Stimulated activated CD8-positive, alpha-beta memory T cell treated with anti-CD3 and anti-CD28 coated beads, Interleukin-12 subunit alpha, Interleukin-12 subunit beta, amount 100 ng/mL, for 24 hours (primary cell): Measurements from ENCODE around the gene SUGCT.
A peak's percentile ranks its signal among the peaks of the same experiment; 100 is the strongest.
"Not testable (repeated sequence)": the region's sequence is repeated elsewhere in the genome, so short reads cannot be mapped to it uniquely, and the experiment has no call there.

Experiments used
- DNase-seq: peaks from one replicate; pipeline ENCODE4 v3.0.0-alpha.2; 2020; ENCODE audit errors: extremely low read depth

Gene SUGCT

GRCh38 chr7:40134428-40135316 lies at the start of gene SUGCT, which contains the start of gene MPLKIP:
Gene SUGCT, plus strand, starts transcription at chr7:40135005.
Gene MPLKIP, minus strand, starts transcription at chr7:40134622. Its CDS starts 55 bp downstream, at chr7:40134567.
- DNase-seq, result peak; percentile 65

- no peak for DNase-seq
Measured at GRCh38 chr7:40092182-40092581, 42.6 kb upstream of the SUGCT start.

GRCh38 chr7:40093631-40094350 lies 41.0 kb upstream of the SUGCT start:
- DNase-seq, result no peak

GRCh38 chr7:40095230-40095629 lies 39.6 kb upstream of the SUGCT start:
- no peak for DNase-seq

- DNase-seq, result no peak
Measured at GRCh38 chr7:40095695-40096327, 39.0 kb upstream of the SUGCT start.

GRCh38 chr7:40097728-40098127 lies 37.1 kb upstream of the SUGCT start:
- DNase-seq, result no peak

- no peak for DNase-seq
Measured at GRCh38 chr7:40098810-40099209, 36.0 kb upstream of the SUGCT start.

GRCh38 chr7:40099837-40100236 lies 35.0 kb upstream of the SUGCT start:
- DNase-seq, result no peak

GRCh38 chr7:40101201-40101600 lies 33.6 kb upstream of the SUGCT start:
- no peak for DNase-seq

GRCh38 chr7:40102897-40103296 lies 31.9 kb upstream of the SUGCT start:
- no peak for DNase-seq

GRCh38 chr7:40105879-40106473 lies 28.8 kb upstream of the SUGCT start:
- no peak for DNase-seq

GRCh38 chr7:40115936-40116335 lies 18.9 kb upstream of the SUGCT start:
- DNase-seq, result no peak

- not testable (repeated sequence) for DNase-seq
Measured at GRCh38 chr7:40117199-40117598, 17.6 kb upstream of the SUGCT start.

GRCh38 chr7:40118201-40118600 lies 16.6 kb upstream of the SUGCT start:
- not testable (repeated sequence) for DNase-seq

- DNase-seq, result no peak
Measured at GRCh38 chr7:40120020-40120419, 14.8 kb upstream of the SUGCT start.

GRCh38 chr7:40122100-40122939 lies 12.5 kb upstream of the SUGCT start:
- not testable (repeated sequence) for DNase-seq

GRCh38 chr7:40122940-40123254 lies 11.9 kb upstream of the SUGCT start:
- DNase-seq, result no peak

GRCh38 chr7:40133561-40134427 lies 1.0 kb upstream of the SUGCT start:
- no peak for DNase-seq

GRCh38 chr7:40135317-40135610 lies 459 bp downstream of the SUGCT start:
- DNase-seq, result no peak

- DNase-seq, result no peak
Measured at GRCh38 chr7:40137563-40137962, 2.8 kb downstream of the SUGCT start.
